Cardiac muscle cell (in vitro differentiated cells and primary cell): Measurements from ENCODE around the gene CHRDL2. TPM values are rescaled to one million over a fixed set of nuclear protein-coding genes. Genes with fewer than 3 reads are reported as not detected.

Source experiments
- DNase-seq, 2 donors: peaks; one replicate each; pipeline versions ENCODE4 v3.0.0 to v3.0.0-alpha.2; 2010 to 2017; ENCODE audit warnings: low read depth in 1 of 2, low spot score in 1 of 2
- H3K27ac ChIP-seq: fragments of 200-600 bp; sonication (generic); 2 replicates; pipeline ENCODE4 v1.5.1; 2016
- H3K27me3 ChIP-seq: fragments of 200-600 bp; sonication (generic); 2 replicates; pipeline ENCODE4 v1.6.0; 2016; ENCODE audit warnings: control low read depth
- H3K36me3 ChIP-seq: fragments of 200-600 bp; sonication (generic); 2 replicates; pipeline ENCODE4 v1.5.1; 2016; ENCODE audit warnings: control low read depth
- H3K4me1 ChIP-seq: fragments of 200-600 bp; sonication (generic); 2 replicates; pipeline ENCODE4 v1.8.1; 2017; ENCODE audit warnings: low read depth, mild to moderate bottlenecking, mixed run types
- H3K4me3 ChIP-seq: fragments of 200-600 bp; sonication (generic); 2 replicates; pipeline ENCODE4 v1.5.1; 2016; ENCODE audit warnings: mild to moderate bottlenecking
- H3K9me3 ChIP-seq: fragments of 200-600 bp; sonication (generic); 2 replicates; pipeline ENCODE4 v1.5.1; 2017; ENCODE audit warnings: low read depth, mild to moderate bottlenecking, control low read depth
- polyA plus RNA-seq: library from polyadenylated mRNA; unstranded; fragments of >200 nt; fragmentation: Nextera tagmentation; extraction: Ambion mirVana; gene quantifications from 2 replicates; pipeline ENCODE4 v1.2.1, GENCODE V29; 2016
- total RNA-seq: library from RNA; depleted of rRNA; stranded (reverse); fragments of >200 nt; gene quantifications from 2 replicates; pipeline ENCODE4 v1.2.3, GENCODE V29; 2016
- TF ChIP-seq, protein P1 (sequence below): IDR thresholded peaks from 2 replicates; pipeline ENCODE4 v1.5.1; 2012; ENCODE audit warnings: low read depth, mild to moderate bottlenecking, low read length

CHRDL2 gene
- total and polyA plus RNA-seq, 2 experiments from 2014 or later = not detected

GRCh38 chr11:74736031-74736430 lies 4.8 kb upstream of the CHRDL2 start:
- TF ChIP-seq, protein P1, sequence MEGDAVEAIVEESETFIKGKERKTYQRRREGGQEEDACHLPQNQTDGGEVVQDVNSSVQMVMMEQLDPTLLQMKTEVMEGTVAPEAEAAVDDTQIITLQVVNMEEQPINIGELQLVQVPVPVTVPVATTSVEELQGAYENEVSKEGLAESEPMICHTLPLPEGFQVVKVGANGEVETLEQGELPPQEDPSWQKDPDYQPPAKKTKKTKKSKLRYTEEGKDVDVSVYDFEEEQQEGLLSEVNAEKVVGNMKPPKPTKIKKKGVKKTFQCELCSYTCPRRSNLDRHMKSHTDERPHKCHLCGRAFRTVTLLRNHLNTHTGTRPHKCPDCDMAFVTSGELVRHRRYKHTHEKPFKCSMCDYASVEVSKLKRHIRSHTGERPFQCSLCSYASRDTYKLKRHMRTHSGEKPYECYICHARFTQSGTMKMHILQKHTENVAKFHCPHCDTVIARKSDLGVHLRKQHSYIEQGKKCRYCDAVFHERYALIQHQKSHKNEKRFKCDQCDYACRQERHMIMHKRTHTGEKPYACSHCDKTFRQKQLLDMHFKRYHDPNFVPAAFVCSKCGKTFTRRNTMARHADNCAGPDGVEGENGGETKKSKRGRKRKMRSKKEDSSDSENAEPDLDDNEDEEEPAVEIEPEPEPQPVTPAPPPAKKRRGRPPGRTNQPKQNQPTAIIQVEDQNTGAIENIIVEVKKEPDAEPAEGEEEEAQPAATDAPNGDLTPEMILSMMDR = no peak
- Histone ChIP-seq H3K36me3 (no peaks in the 10 kb centered on the region), H3K27me3 (peaks cover 44% of the 10 kb centered on the region)

DNA sequence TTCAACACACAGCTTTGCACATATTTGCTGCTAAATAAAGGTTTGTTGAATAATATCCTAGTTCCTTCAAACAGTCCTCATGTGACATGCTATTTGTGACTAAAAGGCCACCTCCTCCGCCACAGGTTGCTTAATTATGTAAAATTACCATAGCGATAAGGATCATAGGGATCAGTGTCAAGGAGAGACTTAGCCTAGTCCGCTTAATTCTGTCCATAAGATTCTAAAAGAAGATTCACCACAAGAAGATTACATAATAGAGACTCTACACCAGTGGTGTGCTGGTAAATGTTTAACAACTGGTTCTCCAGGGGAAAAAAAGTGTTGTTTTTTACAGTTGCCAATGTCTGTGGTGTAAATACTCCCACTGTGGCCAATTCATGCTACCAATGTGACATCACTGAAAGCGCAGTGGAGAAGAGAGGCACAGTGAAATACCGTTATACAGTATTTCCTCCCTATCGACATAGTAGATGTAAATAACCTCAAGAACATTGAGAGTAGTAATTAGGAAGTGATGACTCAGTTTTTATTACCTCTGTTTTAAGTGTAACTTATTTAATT lies 4.2 kb upstream of the CHRDL2 start:
- DNase-seq = no peak
- no peaks in the 10 kb centered on the region for H3K9me3 ChIP-seq
- H3K4me3 ChIP-seq = no peak overlapping the region
- no peak overlapping the region for H3K27ac ChIP-seq
- TF ChIP-seq, protein P1 = no peak
- H3K4me1 ChIP-seq = no peaks in the 10 kb centered on the region
- H3K27me3 ChIP-seq = peaks cover 50% of the 10 kb centered on the region
- H3K36me3 ChIP-seq = no peaks in the 10 kb centered on the region

More at GRCh38 chr11:74736031-74736430, 4.8 kb upstream of the CHRDL2 start:
- H3K4me1 ChIP-seq = no peaks in the 10 kb centered on the region
- H3K9me3 ChIP-seq = no peaks in the 10 kb centered on the region
- no peak overlapping the region for H3K27ac ChIP-seq
- H3K4me3 ChIP-seq = no peak overlapping the region
- no peak for DNase-seq

- H3K27ac ChIP-seq = no peak overlapping the region
- TF ChIP-seq, protein P1 = no peak
- no peaks in the 10 kb centered on the region for H3K36me3 ChIP-seq
- H3K9me3 ChIP-seq = no peaks in the 10 kb centered on the region
- no peak for DNase-seq
- peaks cover 59% of the 10 kb centered on the region for H3K27me3 ChIP-seq
- no peaks in the 10 kb centered on the region for H3K4me1 ChIP-seq
- no peak overlapping the region for H3K4me3 ChIP-seq
Measured at GRCh38 chr11:74734559-74734925, 3.3 kb upstream of the CHRDL2 start.

DNA sequence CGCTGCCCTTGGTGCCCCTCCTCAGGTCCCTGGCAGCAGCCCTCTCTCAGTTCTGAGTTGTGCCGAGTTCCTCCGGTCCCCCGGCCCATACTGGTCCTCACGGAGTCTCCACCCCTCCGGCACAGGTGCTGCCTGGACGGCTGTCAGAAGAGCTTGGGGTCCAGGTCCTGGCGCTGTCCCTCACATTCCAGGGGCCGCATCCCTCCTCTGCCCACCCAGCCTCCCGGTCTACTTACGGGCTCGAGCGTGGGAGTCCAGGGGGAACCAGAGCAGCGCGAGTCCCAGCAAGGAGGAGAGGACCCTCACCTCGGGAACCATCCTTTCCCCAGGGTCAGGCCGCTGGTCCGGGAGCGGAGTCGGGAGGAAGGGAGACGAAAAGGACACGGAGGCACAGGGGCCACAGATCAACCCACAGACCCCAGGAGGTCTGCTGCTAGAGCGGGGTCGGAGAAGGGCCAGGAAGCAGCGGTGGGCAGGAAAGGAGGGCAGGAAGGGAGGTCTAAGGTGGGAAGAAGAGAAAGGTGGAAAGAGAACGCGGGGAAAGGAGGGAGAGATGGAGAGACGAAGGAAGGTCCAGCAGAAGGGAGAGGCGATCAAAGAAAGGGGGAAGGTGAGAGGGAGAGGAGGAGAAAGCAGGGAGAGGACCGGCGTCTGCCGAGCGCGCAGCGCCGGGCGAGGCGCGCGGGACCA lies 510 bp downstream of the CHRDL2 start:
- no peaks in the 10 kb centered on the region for H3K36me3 ChIP-seq
- no peak for DNase-seq
- peaks cover 83% of the 10 kb centered on the region for H3K27me3 ChIP-seq
- TF ChIP-seq, protein P1 = no peak
- no peaks in the 10 kb centered on the region for H3K4me1 ChIP-seq
- H3K27ac ChIP-seq = no peak overlapping the region
- no peaks in the 10 kb centered on the region for H3K9me3 ChIP-seq
- no peak overlapping the region for H3K4me3 ChIP-seq

DNA sequence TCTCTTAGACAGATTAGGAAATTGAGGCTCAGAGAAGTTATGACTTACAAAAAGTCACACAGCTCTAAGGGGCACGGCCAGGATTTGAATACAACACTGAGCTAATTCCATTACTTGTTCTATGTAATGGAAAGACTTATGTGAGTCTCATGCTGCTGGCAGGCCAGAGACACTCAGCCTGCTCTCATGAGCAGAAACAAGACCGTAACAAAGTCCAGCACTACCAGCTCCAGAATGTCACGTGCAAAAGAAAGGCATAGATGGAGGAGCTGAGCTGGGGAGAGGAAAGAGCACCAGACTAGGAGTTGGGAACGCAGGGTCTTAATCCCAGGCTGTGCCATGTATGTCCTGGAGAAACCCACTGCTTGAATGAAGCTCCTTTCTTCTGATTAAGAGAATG lies 1.8 kb downstream of the CHRDL2 start:
- TF ChIP-seq, protein P1 = no peak
- DNase-seq = no peak
- peaks cover 76% of the 10 kb centered on the region for H3K27me3 ChIP-seq

More for the DNA sequence above, 1.8 kb downstream of the CHRDL2 start:
- H3K4me3 ChIP-seq = no peak overlapping the region
- no peaks in the 10 kb centered on the region for H3K9me3 ChIP-seq
- no peaks in the 10 kb centered on the region for H3K4me1 ChIP-seq
- H3K36me3 ChIP-seq = no peaks in the 10 kb centered on the region
- H3K27ac ChIP-seq = no peak overlapping the region
